ENCODE results near the gene ROBO1.
"Not testable (repeated sequence)": the region's sequence is repeated elsewhere in the genome, so short reads cannot be mapped to it uniquely, and the experiment has no call there.

The ROBO1 gene

GRCh38 chr3:78908236-78908635 lies 859.6 kb downstream of the ROBO1 start:
- DNase-seq (ENCODE audit: low spot score): no peak

GRCh38 chr3:78907367-78907766 lies 860.4 kb downstream of the ROBO1 start:
- no peak for DNase-seq (ENCODE audit: low spot score)

- no peak for DNase-seq (ENCODE audit: low spot score)
Measured at GRCh38 chr3:78906930-78907329, 860.9 kb downstream of the ROBO1 start.

- no peak for DNase-seq (ENCODE audit: low spot score)
Measured at GRCh38 chr3:78906245-78906644, 861.6 kb downstream of the ROBO1 start.

- DNase-seq (ENCODE audit: low spot score): no peak
Measured at GRCh38 chr3:78905700-78906099, 862.1 kb downstream of the ROBO1 start.

- DNase-seq (ENCODE audit: low spot score): no peak
Measured at GRCh38 chr3:78901544-78901943, 866.3 kb downstream of the ROBO1 start.

GRCh38 chr3:78900880-78901279 lies 866.9 kb downstream of the ROBO1 start:
- no peak for DNase-seq (ENCODE audit: low spot score)

- no peak for DNase-seq (ENCODE audit: low spot score)
Measured at GRCh38 chr3:78900426-78900825, 867.4 kb downstream of the ROBO1 start.

- DNase-seq (ENCODE audit: low spot score): no peak
Measured at GRCh38 chr3:78895528-78895927, 872.3 kb downstream of the ROBO1 start.

- DNase-seq (ENCODE audit: low spot score): no peak
Measured at GRCh38 chr3:78894787-78895186, 873.0 kb downstream of the ROBO1 start.

GRCh38 chr3:78893161-78893560 lies 874.6 kb downstream of the ROBO1 start:
- DNase-seq (ENCODE audit: low spot score): no peak

GRCh38 chr3:78889348-78889747 lies 878.5 kb downstream of the ROBO1 start:
- no peak for DNase-seq (ENCODE audit: low spot score)

GRCh38 chr3:78888635-78889034 lies 879.2 kb downstream of the ROBO1 start:
- DNase-seq (ENCODE audit: low spot score): no peak

- DNase-seq (ENCODE audit: low spot score): no peak
Measured at GRCh38 chr3:78887547-78888011, 880.2 kb downstream of the ROBO1 start.

- no peak for DNase-seq (ENCODE audit: low spot score)
Measured at GRCh38 chr3:78887029-78887428, 880.8 kb downstream of the ROBO1 start.

- not testable (repeated sequence) for DNase-seq (ENCODE audit: low spot score)
Measured at GRCh38 chr3:78884567-78884966, 883.2 kb downstream of the ROBO1 start.

- no peak for DNase-seq (ENCODE audit: low spot score)
Measured at GRCh38 chr3:78882251-78882650, 885.5 kb downstream of the ROBO1 start.

- DNase-seq (ENCODE audit: low spot score): no peak
Measured at GRCh38 chr3:78881501-78881900, 886.3 kb downstream of the ROBO1 start.

- no peak for DNase-seq (ENCODE audit: low spot score)
Measured at GRCh38 chr3:78880603-78881461, 887.0 kb downstream of the ROBO1 start.

GRCh38 chr3:78879295-78879860 lies 888.4 kb downstream of the ROBO1 start:
- DNase-seq (ENCODE audit: low spot score): no peak

- DNase-seq (ENCODE audit: low spot score): no peak
Measured at GRCh38 chr3:78878789-78879188, 889.0 kb downstream of the ROBO1 start.

- DNase-seq (ENCODE audit: low spot score): no peak
Measured at GRCh38 chr3:78878011-78878410, 889.8 kb downstream of the ROBO1 start.

GRCh38 chr3:78875851-78876250 lies 891.9 kb downstream of the ROBO1 start:
- no peak for DNase-seq (ENCODE audit: low spot score)

- DNase-seq (ENCODE audit: low spot score): no peak
Measured at GRCh38 chr3:78875436-78875835, 892.4 kb downstream of the ROBO1 start.
